Measurements from ENCODE around the gene APC2. TPM values are rescaled to one million over a fixed set of nuclear protein-coding genes. Genes with fewer than 3 reads are reported as not detected.

APC2 gene
- total RNA-seq, 1 experiment from 2014 or later: 0.68 TPM

- Mint-ChIP-seq H3K4me3 (peak overlapping the region in 1 of 2 experiments; percentile 51; a peak in 1 of 5 replicates), H3K4me1 (peaks cover 13 to 14% of the 10 kb centered on the region in 2 experiments), H3K27ac (no peak overlapping the region), H3K27me3 (ENCODE audit: low read depth) (peaks cover 78% of the 10 kb centered on the region), H3K9me3 (peaks cover 0 to 10% of the 10 kb centered on the region in 2 experiments; a peak in 1 of 5 replicates), H3K36me3 (ENCODE audit: insufficient read depth in 1 of 3, low read depth in 3 of 3) (no peaks in the 10 kb centered on the region)
- H4K91ac ChIP-seq (ENCODE audit: insufficient read length, low read depth, low read length): no peak overlapping the region
- H3K23ac ChIP-seq (ENCODE audit: insufficient read length, low read depth, low read length): no peak overlapping the region
- H2BK5ac ChIP-seq (ENCODE audit: insufficient read length, low read length): no peak overlapping the region
- no peak overlapping the region for H3K14ac ChIP-seq (ENCODE audit: insufficient read depth, low read length)
- H2BK15ac ChIP-seq (ENCODE audit: low read depth, low read length): no peak overlapping the region
- no peaks in the 10 kb centered on the region for H3K4me1 ChIP-seq (ENCODE audit: insufficient read depth, low read length)
- WGBS (ENCODE audit: extremely low coverage, insufficient read length, low lambda C conversion rate): no CpG with 5 or more reads among the region's 52 CpGs
- no peaks in the 10 kb centered on the region for H3K9me3 ChIP-seq (ENCODE audit: control insufficient read depth, low read depth, low read length)
- H4K20me1 ChIP-seq (ENCODE audit: control insufficient read depth, insufficient read depth, insufficient read length): no peaks in the 10 kb centered on the region
- H2BK12ac ChIP-seq (ENCODE audit: insufficient read length, low read depth, low read length): no peak overlapping the region
- H2BK20ac ChIP-seq (ENCODE audit: low read depth, low read length, poor library complexity, severe bottlenecking): no peak overlapping the region
- peak; percentile 80 for TF ChIP-seq CTCF (conservative IDR thresholded peaks at IDR 0.05)
- DNase-seq: peak; percentile 56
- no peak overlapping the region for H3K56ac ChIP-seq (ENCODE audit: insufficient read length, low read depth, low read length)
- H4K8ac ChIP-seq (replicated peaks; ENCODE audit: insufficient read length, low read depth, low read length): no peak overlapping the region
- H3K23me2 ChIP-seq (ENCODE audit: insufficient read length, low read depth, low read length, poor library complexity, severe bottlenecking): no peaks in the 10 kb centered on the region
- no peak overlapping the region for H2BK120ac ChIP-seq (ENCODE audit: low read depth, low read length, poor library complexity, severe bottlenecking)
- H3K4ac ChIP-seq (ENCODE audit: low read depth, low read length): no peak overlapping the region
- no peak overlapping the region for H3T11ph ChIP-seq (ENCODE audit: low read length)
- no peak overlapping the region for H2AFZ ChIP-seq (ENCODE audit: low read length)
- no peaks in the 10 kb centered on the region for H3K79me2 ChIP-seq (ENCODE audit: insufficient read depth, low read length)
- H3K79me1 ChIP-seq (ENCODE audit: insufficient read depth, low read depth, low read length, poor library complexity, severe bottlenecking): no peaks in the 10 kb centered on the region
- no peaks in the 10 kb centered on the region for H3K27me3 ChIP-seq (ENCODE audit: insufficient read depth, low read length)
- no peak overlapping the region for H3K9ac ChIP-seq (ENCODE audit: extremely low read depth, insufficient read length, low read length)
- no peak overlapping the region for H3K4me2 ChIP-seq (ENCODE audit: insufficient read depth, insufficient read length, low read length)
- H2AK5ac ChIP-seq (ENCODE audit: insufficient read length, low read length): no peak overlapping the region
- no peak overlapping the region for H3K18ac ChIP-seq (ENCODE audit: insufficient read length, low read depth, low read length)
- no peak overlapping the region for H3K27ac ChIP-seq (ENCODE audit: insufficient read length, low read depth, low read length)
- no peak overlapping the region for H4K5ac ChIP-seq (ENCODE audit: insufficient read length, low read depth, low read length)
Observed at GRCh38 chr19:1513499-1514294, 63.8 kb downstream of the APC2 start.
